HepG2 (cell line): Measurements from ENCODE around the gene TMCO4. TPM values are rescaled to one million over a fixed set of nuclear protein-coding genes. Genes with fewer than 3 reads are reported as not detected.

ENCODE experiments used
- FOXP1 ChIP-seq, 2 experiments: fragments of 450-650 bp in 1 of 2; IDR thresholded peaks; 2 replicates each; pipeline ENCODE4 v1.6.1; 2017 to 2018; ENCODE audit warnings: antibody characterized with exemption in 1 of 2
- HHEX ChIP-seq: IDR thresholded peaks from 2 replicates; pipeline ENCODE4 v1.6.1; 2016; ENCODE audit warnings: control low read depth
- HNRNPL ChIP-seq: fragments of 200-400 bp; formaldehyde crosslinking; IDR thresholded peaks from 2 replicates; pipeline ENCODE4 v1.6.1; 2017; ENCODE audit warnings: mild to moderate bottlenecking, low read depth, low read length
- HOMEZ ChIP-seq: IDR thresholded peaks from 2 replicates; pipeline ENCODE4 v1.6.1; 2016; ENCODE audit warnings: low read depth
- KLF11 ChIP-seq: IDR thresholded peaks from 2 replicates; pipeline ENCODE4 v1.6.1; 2016; ENCODE audit warnings: missing compliant biosample characterization
- KLF12 ChIP-seq: sonication (generic); formaldehyde crosslinking; IDR thresholded peaks from 2 replicates; pipeline ENCODE4 v1.4.0; 2020; ENCODE audit warnings: missing genetic modification reagents, borderline replicate concordance
- NFE2L2 ChIP-seq: fragments of 150-350 bp; IDR thresholded peaks from 2 replicates; pipeline ENCODE4 v1.6.1; 2014; ENCODE audit warnings: low read length
- SCMH1 ChIP-seq: sonication (generic); formaldehyde crosslinking; IDR thresholded peaks from 2 replicates; pipeline ENCODE4 v1.9.0; 2021; ENCODE audit warnings: missing genetic modification reagents, mild to moderate bottlenecking, borderline replicate concordance
- SETDB1 ChIP-seq: sonication (generic); formaldehyde crosslinking; IDR thresholded peaks from 2 replicates; pipeline ENCODE4 v1.5.1; 2020; ENCODE audit warnings: missing genetic modification reagents, mild to moderate bottlenecking, borderline replicate concordance
- SNRNP70 ChIP-seq: fragments of 200-400 bp; formaldehyde crosslinking; IDR thresholded peaks from 2 replicates; pipeline ENCODE4 v1.6.1; 2017; ENCODE audit warnings: mild to moderate bottlenecking, low read depth, low read length, moderate library complexity
- SYNCRIP ChIP-seq: fragments of 200-400 bp; formaldehyde crosslinking; IDR thresholded peaks from 2 replicates; pipeline ENCODE4 v1.6.1; 2018; ENCODE audit warnings: mild to moderate bottlenecking, low read depth, low read length; ENCODE audit not compliant: insufficient read depth
- ZFAT ChIP-seq: sonication (generic); formaldehyde crosslinking; conservative IDR thresholded peaks from 2 replicates; pipeline ENCODE4 v1.8.1; 2023; ENCODE audit warnings: missing genetic modification reagents, inconsistent platforms
- ZFX ChIP-seq: sonication (generic); formaldehyde crosslinking; IDR thresholded peaks from 2 replicates; pipeline ENCODE4 v1.4.0; 2020; ENCODE audit warnings: mild to moderate bottlenecking, low read depth, missing genetic modification reagents, moderate library complexity
- ZNF407 ChIP-seq: sonication (generic); formaldehyde crosslinking; IDR thresholded peaks from one replicate; pipeline ENCODE4 v1.5.1; 2020; ENCODE audit warnings: mild to moderate bottlenecking, missing genetic modification reagents; ENCODE audit errors: not compliant biosample characterization
- ZNF670 ChIP-seq: sonication (generic); formaldehyde crosslinking; IDR thresholded peaks from 2 replicates; pipeline ENCODE4 v1.8.0; 2022; ENCODE audit warnings: mild to moderate bottlenecking, missing genetic modification reagents, borderline replicate concordance
- ZSCAN12 ChIP-seq: sonication (generic); formaldehyde crosslinking; IDR thresholded peaks from 2 replicates; pipeline ENCODE4 v1.9.0; 2021; ENCODE audit warnings: mild to moderate bottlenecking, missing genetic modification reagents
- ZXDC ChIP-seq: sonication (generic); formaldehyde crosslinking; IDR thresholded peaks from 2 replicates; pipeline ENCODE4 v1.5.0; 2020; ENCODE audit warnings: mild to moderate bottlenecking, missing genetic modification reagents
- polyA plus RNA-seq, 8 experiments: library from polyadenylated mRNA; depleted of rRNA in 3 of 8; stranded (reverse) in 7 of 8; unstranded in 1 of 8; fragments of >200 nt; fragmentation: Illumina TruSeq in 4 of 8; extraction: Trizol in 4 of 8; gene quantifications; 2 replicates each; pipeline versions ENCODE4 v1.2.1 to v1.2.3, GENCODE V29; 2011 to 2016; ENCODE audit warnings: low read depth in 4 of 8, missing spikeins in 1 of 8, mixed read lengths in 1 of 8; ENCODE audit not compliant: insufficient read depth in 1 of 8
- total RNA-seq, 5 experiments: library from RNA; depleted of rRNA; stranded (reverse); fragments of >200 nt; fragmentation: Illumina TruSeq; extraction: Trizol; gene quantifications; 2 replicates each; pipeline ENCODE4 v1.2.3, GENCODE V29; 2016; ENCODE audit warnings: low read depth in 1 of 5

The TMCO4 gene
- total and polyA plus RNA-seq, 2 of the 13 experiments (the other 11 are each of a cell fraction or from before 2014, with no cell fraction given), result 2.1 to 4.1 TPM

GRCh38 chr1:19799230-19800075 lies at the start of gene TMCO4 (continued):
- TF ChIP-seq ZNF407 (CRISPR knock-in tag) (no peak), FOXP1 (IDR thresholded peaks at IDR 0.05) (no peak), FOXP1 (CRISPR knock-in tag; IDR thresholded peaks at IDR 0.05) (no peak), KLF11 (CRISPR knock-in tag) (no peak), HNRNPL (0 out of 2 replicates have a peak, but pooled peaks have one; percentile 41), NFE2L2 (no peak), SYNCRIP (no peak), ZFAT (CRISPR knock-in tag) (no peak), ZFX (CRISPR knock-in tag) (peak; percentile 53), ZSCAN12 (no peak), HOMEZ (CRISPR knock-in tag) (no peak), KLF12 (CRISPR knock-in tag) (no peak), SCMH1 (no peak), ZXDC (CRISPR knock-in tag) (no peak; the same call in 1 of the 2 replicates), HHEX (no peak), ZNF670 (CRISPR knock-in tag) (no peak), SETDB1 (CRISPR knock-in tag) (no peak), SNRNP70 (no peak)
